H1 (cell line): Measurements from ENCODE around the gene CMSS1.

ENCODE experiments used
- CTCF ChIP-seq, 3 experiments: IDR thresholded peaks; 1 replicate in 2 of 3; 2 replicates in 1 of 3; pipeline versions ENCODE4 v1.5.1 to v1.6.1; 2011; ENCODE audit warnings: low read length in 3 of 3, mild to moderate bottlenecking in 3 of 3, inconsistent platforms in 2 of 3, low read depth in 1 of 3, moderate library complexity in 1 of 3; ENCODE audit not compliant: insufficient read depth in 1 of 3; ENCODE audit errors: control extremely low read depth in 1 of 3
- SP4 ChIP-seq: IDR thresholded peaks from 2 replicates; pipeline ENCODE4 v1.6.1; 2012; ENCODE audit warnings: low read length, inconsistent platforms
- SUZ12 ChIP-seq: fragments of 200-600 bp; sonication (generic); IDR thresholded peaks from 2 replicates; pipeline ENCODE4 v1.6.1; 2012; ENCODE audit warnings: mild to moderate bottlenecking, inconsistent platforms, low read length, moderate library complexity, mixed read lengths
- TF ChIP-seq, protein P1 (sequence below): IDR thresholded peaks from 2 replicates; pipeline ENCODE4 v1.6.1; 2011; ENCODE audit warnings: low read depth, mild to moderate bottlenecking, low read length; ENCODE audit not compliant: insufficient read depth

DNA sequence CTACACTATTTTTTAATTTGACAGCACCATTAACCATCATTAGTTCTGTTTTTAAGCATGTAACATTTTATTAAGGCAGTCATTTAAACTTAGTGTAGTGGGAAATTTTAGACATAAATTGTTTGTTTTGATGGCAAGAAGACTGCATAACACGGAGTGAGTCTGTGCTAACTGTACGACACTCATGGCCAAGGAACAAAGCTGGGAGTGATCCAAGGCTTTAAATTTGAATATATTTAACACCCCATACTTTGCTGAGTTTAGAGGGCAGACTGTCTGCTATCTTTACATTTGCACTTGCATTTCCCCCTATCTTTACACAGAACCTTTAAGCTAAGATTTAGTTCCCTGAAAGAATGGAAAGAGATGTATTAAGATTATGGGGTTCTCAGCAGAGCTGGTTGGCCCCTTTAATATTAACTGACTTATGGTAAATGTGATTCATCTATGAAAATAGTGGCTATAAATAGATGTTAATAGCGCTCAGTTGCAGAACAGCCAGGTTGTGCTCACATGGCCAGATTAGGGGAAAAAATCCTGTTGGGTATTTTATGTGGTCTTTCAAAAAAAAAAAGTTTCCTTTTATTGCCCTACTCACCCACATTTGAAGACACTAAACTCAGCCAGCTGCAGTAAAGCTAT lies 120.7 kb downstream of the CMSS1 start:
- no peak for TF ChIP-seq SUZ12
- TF ChIP-seq, protein P1, sequence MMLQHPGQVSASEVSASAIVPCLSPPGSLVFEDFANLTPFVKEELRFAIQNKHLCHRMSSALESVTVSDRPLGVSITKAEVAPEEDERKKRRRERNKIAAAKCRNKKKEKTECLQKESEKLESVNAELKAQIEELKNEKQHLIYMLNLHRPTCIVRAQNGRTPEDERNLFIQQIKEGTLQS: no peak
- no peak for TF ChIP-seq SP4
- TF ChIP-seq CTCF (IDR thresholded peaks at IDR 0.05; ENCODE audit: control extremely low read depth in 1 of 3, insufficient read depth in 1 of 3, low read depth in 1 of 3, low read length in 3 of 3): no peak
